Activated CD4-positive, alpha-beta T cell treated with anti-CD3 and anti-CD28 coated beads, Interleukin-2, amount 50 U/mL, for 24 hours (primary cell): ENCODE results near the gene ADRM1.

Experiments used
- DNase-seq, 2 donors: peaks; one replicate each; pipeline ENCODE4 v3.0.0-alpha.2; 2020; ENCODE audit warnings: low read depth in 1 of 2, low spot score in 1 of 2

The ADRM1 gene

DNA sequence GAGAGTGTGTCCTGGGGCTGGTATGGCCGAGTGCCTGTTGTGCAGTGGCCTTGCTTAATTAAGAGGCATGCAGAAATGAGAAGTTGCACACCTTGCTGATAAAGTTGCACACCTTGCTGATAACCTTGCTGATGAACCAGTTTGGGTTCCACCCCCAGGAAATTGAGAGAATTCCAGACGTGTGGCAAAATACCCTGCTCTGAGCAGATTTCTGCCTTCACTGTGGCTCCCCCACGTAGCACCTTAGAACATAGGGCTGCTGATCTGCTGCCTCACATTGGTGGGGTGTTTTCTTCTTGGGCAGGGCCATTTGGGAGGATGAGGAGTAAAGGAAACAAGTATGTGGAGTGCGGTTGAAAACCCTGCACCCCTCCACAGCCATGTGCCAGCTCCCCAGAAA, 22.5 kb upstream of the ADRM1 start:
- DNase-seq: no peak

DNA sequence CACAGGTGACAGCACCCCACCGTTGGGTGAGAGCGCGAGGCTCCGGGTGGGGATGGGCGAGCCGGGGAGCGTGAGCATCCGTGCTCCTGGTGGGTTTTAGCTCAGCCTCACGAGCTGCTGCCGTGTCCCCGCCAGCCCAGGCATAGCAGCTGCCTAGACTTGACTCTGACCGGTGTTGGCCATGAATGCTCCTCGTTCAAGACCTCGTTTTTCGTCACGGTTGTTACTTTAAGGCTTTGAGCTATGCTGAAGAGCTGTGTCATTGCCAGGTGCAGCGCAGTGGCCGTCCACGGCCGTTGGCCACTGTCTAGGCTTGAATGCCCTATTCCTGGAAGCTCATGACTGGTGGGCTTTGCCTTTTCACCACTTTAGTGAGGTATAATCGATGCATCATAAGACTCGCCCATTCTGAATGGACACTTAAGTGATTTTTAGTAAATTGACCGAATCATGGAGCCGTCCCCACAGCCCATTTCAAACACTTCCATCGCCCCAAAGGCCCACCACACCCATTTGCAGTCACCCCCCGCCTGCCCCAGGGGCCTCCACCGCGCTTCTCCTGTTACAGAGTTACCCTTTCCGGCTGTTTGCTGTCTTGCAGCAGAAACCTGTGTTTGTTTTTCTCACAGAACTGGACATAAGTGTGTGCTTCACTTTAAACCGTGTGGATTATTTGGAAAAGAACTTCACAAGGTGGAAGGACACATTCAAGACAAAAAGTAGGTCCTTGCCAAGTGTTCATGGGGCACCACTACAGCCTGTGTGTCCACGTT, 21.4 kb upstream of the ADRM1 start:
- DNase-seq: no peak

DNA sequence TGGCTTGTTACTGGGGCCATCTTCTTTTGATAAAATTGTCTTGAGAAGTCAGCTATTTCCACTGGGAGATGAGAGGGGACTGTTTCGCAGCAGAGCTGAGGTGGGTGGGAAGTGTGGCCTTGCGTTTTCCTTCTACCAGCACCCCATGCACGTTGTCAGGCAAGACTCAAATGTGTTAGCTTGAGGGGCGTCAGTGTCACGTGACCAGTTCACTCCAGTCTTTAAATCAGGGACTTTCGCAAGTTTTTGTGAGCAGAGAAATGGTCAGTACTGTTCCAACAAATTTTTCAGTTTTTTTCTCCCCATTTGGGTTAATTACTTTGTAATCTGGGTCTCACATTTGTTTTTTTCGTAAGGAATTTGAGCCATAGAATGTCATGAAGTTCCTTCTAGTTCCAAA, 20.7 kb upstream of the ADRM1 start:
- no peak for DNase-seq

DNA sequence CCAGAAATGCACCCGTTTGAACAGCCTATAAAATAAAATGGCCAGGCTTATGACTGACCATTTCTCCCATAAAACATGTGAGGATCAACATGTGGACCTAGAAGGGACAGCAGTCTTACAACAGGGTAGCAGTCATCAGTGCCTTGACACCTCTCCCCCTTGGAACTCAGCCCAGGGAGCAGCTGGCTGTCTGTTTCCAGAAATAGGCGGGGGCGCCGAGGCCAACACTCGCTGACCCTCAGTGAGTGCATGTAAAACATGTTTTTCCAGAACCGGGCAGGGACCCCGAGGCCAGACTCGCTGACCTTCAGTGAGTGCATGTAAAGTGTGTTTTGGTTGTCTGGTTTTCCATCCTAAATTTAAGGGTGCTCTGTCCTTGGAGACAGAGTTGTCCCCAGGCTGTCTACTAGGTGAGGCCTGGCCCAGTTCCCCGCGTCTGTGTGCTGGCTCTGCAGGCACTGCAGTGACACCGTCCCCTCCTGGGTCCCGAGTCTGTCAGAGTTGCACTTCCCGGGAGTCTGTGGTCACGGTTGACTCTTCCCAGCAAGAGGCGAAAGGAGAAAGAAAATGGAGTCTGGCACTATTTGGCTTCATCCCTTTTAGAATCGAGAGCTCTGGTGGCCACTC, 19.8 kb upstream of the ADRM1 start:
- DNase-seq: no peak

DNA sequence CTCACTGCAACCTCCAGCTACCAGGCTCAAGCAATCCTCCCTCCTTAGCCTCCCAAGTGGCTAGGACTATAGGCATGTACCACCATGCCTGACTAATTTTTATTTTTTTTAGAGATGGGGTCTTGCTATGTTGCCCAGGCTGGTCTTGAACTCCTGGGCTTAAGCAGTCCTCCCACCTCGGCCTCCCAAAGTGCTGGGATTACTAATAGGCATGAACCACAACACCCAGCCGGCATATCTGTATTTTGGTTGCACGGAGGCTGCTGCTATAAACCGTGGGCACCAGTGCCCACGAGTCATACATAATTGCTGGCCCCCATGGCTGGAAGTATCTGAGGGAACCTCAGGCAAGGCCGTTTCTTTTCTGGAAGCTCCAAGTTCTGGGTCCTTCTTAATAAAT, 18.3 kb upstream of the ADRM1 start:
- no peak for DNase-seq

DNA sequence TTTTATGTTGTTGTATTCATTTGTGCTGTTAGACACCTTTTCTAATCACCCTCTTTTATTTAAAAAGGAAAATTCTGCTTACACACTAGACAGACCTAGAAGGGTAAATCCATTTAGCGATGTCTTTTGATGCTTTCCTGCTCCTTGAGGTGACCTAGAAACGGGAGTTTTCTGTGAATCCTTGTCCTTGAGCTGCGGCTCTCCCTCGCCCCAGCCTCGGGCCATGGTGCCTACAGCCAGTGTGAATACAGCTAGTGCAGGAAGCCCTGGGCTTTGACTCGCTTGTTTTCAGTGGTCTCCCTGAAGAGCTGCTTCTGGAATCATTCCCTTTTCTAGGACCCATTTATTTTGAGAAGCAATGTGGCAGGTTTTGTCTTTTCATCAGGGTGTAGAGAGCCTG, 17.6 kb upstream of the ADRM1 start:
- no peak for DNase-seq

DNA sequence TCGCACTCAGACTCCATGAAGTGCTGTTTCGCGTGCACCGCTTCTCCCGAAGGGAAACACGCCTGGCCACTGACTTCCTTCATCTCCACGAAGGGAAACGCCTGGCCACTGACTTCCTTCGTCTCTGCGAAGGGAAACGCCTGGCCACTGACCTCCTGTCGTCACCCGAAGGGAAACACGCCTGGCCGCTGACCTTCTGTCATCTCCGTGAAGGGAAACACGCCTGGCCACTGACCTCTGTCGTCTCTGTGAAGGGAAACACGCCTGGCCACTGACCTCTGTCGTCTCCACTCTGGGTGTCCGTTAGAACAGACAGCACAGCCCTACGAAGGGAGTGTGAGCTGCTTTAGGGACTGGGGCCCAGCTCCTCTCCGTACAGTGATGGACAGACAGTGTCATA, 17.1 kb upstream of the ADRM1 start:
- no peak for DNase-seq

DNA sequence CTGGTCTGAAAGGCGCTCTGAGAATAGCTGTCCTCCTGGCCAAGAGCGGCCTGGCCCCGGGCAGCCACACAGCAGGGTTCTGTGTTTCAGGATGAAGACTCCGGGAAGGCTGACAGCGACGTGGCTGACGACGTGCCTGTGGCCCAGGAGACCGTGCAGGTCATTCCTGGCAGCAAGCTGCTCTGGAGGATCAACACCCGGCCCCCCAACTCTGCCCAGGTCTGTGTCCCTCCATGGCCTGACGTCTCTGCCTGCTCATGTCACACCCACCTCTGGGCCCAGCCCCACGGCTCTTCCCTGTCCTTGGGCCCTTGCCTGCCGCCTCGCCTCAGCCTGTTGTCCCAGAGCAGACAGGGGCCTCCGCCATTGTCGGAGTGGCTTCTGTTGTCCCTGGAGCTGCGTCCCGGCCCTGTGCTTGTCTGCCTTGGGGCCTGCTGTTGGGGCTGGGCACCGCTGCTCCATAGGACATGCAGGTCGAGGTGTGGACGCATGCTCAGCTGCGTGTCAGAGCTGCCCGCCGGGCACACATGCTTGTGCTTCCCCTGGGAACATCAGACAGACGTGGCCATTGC, 16.2 kb upstream of the ADRM1 start:
- DNase-seq: no peak

DNA sequence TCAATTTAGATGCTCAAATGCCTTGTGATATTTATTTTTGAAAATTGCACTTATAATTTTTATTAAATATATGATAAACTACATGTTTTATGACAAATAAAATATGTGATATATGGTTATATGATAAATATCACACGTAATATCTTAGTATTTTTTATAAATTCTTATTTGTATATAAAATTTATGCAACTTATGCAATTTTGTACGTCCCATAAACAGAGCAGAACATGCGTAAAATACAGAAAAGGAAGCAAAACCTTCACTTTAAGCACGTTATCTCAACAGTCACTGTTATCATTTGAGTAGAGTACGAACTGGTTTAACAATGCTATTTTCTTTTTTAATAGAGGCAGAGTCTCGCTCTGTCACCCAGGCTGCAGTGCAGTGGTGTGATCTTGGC, 15.7 kb upstream of the ADRM1 start:
- DNase-seq: no peak

DNA sequence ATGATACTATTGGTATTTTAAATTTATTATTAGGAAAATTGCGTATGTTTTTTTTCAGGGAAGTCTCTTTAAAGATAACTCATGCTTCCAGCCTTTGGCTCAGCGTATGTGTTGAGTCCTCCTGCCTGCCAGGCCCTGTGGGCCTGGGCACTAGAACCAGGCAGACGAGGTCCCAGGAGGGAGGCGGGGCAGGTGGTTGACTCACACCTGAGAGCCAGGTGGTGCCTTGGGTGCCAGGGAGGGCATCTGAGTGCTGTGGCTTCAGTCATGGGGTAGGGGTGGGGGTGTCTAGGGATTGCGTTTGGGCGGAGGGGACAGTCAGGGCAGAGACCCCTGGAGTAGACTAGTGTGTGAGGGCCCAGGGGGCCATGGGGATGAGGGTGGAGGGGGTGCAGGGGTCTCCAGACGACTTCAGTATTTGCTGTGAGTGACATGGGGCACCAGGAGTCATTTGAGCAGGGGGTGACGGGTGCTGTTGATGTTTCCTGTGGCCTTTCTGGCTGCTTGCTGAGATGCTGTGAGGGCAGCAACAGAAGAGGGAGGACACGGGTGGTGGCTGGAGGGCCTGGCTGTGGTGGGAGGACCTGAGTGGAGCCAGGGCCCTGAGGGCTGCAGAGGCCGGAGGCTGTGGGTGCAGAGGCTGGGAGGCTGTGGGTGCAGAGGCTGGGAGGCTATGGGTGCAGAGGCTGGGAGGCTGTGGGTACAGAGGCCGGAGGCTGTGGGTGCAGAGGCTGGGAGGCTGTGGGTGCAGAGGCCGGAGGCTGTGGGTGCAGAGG, 14.8 kb upstream of the ADRM1 start:
- DNase-seq: no peak

DNA sequence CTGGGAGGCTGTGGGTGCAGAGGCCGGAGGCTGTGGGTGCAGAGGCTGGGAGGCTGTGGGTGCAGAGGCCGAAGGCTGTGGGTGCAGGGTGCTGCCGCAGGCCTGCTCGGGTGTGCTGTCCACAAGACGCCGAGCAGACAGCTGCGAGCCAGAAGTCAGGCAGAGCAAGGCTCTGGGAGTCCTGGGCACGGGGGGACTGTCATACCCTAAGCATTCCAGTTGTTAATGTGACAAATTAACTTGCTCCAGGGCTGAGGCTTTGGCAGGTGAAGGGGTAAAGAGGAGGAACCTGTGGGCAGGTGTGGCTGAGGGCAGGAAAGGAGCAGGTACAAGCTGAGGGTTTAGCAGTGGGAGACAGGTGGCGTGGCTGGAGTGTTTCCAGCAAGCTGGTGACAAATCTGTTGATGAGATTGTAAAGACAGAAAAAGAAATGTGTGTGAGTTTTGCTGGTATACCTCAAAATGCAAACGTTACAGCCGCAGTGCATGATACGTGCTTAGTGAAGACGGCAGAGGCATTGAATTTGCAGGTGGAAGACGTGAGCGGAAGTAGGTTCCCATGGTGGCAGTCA, 14.2 kb upstream of the ADRM1 start:
- no peak for DNase-seq

DNA sequence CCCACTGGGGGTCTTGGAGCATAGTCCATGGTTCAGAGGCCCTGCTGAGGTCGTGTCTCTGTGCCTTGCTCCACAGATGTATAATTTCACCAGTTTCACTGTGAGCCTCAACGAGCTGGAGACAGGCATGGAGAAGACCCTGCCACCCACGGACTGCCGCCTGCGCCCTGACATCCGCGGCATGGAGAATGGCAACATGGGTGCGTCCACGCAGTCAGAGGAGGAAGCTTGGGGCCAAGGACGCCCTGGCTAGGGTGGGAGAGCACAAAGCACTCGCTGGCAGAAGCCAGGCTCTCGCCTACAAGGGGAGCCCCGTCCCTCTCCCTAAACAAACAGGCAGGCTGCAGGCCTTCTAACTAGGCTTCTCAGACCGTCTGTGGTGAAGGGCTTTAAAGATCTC, 13.7 kb upstream of the ADRM1 start:
- no peak for DNase-seq

DNA sequence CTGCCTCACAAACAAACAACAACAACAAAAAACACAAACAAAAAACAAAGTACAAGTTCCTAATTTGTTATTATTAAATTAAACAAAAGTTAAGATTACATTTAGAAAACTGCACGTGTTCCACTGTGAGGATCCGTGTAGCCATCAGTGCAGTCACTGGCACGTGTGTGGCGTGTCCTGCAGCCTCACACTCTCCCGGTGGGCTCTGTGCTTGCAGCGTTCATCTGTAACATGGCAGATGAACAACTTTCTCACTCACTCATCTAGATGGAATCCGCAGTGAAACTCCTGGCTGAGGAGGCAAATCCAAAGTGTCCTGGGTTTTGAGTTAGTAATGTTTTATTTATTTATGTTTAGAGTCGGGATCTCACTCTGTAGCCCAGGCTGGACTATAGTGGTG, 12.9 kb upstream of the ADRM1 start:
- no peak for DNase-seq

DNA sequence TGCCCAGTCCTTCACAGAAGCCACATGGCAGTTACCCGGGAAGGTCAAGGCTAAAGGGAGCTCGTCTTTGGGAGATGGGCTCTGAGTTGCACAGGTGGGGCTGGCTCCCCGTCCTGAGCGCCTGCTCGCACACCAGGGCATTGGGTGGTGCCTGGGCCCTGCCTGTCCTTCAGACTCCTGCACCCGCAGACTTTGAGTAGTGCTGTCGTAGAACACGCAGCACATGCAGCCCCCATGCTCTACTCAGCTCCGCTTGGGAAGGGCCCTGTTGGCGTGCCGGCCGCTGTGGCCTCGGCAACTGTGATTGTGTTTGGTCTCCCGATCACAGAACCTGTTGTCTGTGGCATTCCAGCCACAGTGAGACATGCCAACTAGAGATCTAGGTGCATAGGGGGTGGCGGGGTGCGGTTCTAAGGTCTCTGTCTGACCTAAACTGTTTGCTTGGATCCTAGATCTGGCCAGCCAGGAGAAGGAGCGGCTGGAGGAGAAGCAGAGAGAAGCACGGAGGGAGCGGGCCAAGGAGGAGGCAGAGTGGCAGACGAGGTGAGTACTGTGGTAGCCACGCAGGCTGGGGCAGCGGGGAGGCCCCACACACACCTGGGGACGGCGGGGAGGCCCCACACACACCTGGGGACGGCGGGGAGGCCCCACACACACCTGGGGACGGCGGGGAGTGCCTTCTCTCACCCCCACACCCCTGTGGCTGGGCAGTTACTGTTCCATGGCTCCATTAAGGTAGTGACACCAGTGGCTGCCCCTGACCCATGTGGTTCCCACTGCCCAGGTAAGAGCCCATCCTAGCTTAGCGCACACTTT, 11.3 kb upstream of the ADRM1 start:
- no peak for DNase-seq

DNA sequence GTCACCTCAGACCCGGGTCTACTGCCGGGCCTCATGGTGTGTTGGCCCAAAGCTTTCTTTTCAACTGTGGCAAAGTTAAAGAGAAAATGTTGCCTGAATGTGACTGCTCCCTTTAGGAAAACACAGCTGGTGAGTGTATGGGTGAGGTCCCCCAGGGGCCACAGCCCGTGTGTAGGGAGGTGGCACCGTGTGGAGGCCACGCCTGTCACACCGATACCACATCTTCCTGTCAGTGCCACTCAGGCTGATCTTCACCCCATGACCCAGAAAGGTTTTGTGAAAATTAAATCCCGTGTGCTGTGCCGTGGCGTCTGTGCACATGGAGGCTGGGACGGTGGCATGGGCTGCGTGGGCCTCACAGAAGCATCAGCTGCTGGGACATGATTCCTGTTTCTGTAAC, 10.7 kb upstream of the ADRM1 start:
- DNase-seq: no peak

DNA sequence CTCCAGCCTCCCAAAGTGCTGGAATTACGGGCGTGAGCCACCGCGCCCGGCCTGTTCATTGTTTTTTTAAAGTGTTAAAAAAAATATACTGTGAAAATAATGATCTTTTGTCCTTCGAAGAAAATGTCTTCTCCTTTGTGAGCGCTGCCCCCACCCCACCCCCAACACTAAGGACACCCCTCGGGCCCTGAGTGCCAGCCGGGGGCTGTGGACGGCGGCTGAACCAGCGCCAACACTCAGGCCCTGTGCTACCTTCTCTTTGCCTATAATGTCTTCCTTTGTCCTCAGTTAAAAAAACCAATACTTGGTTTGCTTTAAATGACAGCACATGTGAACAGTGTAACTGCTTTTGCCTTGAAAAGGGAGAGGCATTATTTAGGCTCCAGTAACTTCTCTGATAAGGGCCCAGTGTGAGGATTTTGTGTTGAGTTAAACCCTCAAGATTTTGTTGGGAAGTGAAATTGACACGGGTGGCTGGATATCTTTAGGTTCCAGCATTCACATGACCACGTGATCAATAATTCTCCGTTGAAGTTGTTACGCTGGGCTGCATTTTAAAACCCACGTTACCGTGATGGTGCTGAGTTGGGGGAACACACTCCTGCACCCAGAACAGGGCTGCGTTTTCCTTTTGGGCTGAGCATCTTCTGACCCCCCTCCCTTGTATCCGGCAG, 9.5 kb upstream of the ADRM1 start:
- no peak for DNase-seq

DNA sequence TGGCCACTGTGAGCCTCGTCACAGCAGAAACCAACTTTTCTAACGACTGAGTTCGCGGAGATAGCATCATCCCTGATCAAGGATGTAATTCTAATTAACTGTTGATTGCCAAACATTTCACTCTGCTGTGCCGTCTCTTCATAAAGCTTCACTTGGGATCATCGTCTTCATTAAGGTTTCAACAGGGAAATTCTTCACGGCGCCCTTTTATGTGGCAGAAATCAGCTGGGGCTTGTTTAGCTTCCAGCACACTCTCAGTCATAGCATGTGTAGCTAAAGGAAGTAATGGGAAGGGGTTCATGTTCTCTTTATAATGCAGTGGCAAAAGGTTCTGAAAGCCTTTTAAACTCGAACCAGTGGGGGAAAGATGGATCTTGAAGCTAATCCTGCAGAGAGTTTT, 8.9 kb upstream of the ADRM1 start:
- DNase-seq: no peak

DNA sequence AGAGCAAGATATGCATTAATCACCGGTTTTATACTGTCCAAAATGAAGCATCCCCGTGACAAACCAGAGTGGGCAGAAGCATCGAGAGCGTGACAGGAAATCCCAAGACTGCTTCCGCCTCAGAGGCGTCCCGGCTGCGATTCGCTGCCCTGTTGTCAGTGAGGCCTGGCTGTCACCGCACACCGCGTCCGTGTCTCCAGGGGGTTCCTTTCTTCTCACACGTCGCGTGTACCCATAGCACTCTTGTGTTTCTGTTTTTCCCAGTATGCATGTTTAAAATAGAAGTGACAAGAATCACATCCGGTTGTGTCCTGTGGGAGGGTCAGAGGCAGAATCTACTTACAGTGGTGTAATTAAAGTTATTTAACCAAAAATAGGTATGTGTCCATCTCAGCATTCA, 8.3 kb upstream of the ADRM1 start:
- DNase-seq: no peak

DNA sequence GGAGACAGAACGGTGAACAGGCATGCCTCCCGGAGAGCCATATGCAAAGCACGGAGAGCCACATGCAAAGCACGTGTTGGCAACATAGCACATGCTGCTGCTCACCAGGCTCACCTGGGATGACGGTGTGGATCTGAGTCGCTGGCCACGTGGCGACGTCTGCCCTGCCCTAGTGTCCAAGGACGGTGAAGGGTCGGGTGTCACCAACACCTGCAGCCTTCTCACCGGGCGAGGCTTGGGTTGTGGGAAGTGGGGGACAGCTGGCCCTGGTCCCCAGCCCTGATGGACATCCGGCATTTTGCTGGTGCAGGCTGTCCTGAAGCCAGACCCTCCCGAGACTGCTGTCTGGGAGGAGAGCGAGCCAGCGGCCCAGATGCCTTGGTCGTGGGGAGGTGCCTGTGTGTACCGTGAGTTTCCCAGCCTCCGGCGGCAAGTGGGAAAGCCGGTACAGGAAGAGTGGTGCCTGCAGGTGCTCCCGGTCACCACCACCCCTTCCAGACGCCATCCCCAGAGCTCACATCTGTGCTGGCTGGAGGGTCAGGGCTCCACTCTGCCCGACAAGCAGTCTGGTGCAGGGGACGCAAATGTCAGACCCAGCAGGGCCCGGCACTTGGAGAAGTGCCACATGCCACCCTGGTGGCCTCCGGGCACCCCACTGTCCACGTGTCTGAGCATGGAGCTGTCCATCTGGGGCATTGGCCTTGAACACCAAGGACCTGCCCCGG, 5.9 kb upstream of the ADRM1 start:
- no peak for DNase-seq
